Skin of body (tissue), 2 donors: ENCODE data around the gene PRMT9. TPM values are rescaled to one million over a fixed set of nuclear protein-coding genes. Genes with fewer than 3 reads are reported as not detected.
A peak's percentile ranks its signal among the peaks of the same experiment; 100 is the strongest.

Experiments
- DNase-seq: peaks from one replicate; lab custom pipeline; 2025; lab: John Stamatoyannopoulos, UW
- total RNA-seq: library from RNA; depleted of rRNA; stranded (reverse); fragments of >200 nt; gene quantifications from one replicate; pipeline ENCODE4 v1.2.3, GENCODE V29; 2014

The PRMT9 gene
- 14.2 TPM for total RNA-seq

DNA sequence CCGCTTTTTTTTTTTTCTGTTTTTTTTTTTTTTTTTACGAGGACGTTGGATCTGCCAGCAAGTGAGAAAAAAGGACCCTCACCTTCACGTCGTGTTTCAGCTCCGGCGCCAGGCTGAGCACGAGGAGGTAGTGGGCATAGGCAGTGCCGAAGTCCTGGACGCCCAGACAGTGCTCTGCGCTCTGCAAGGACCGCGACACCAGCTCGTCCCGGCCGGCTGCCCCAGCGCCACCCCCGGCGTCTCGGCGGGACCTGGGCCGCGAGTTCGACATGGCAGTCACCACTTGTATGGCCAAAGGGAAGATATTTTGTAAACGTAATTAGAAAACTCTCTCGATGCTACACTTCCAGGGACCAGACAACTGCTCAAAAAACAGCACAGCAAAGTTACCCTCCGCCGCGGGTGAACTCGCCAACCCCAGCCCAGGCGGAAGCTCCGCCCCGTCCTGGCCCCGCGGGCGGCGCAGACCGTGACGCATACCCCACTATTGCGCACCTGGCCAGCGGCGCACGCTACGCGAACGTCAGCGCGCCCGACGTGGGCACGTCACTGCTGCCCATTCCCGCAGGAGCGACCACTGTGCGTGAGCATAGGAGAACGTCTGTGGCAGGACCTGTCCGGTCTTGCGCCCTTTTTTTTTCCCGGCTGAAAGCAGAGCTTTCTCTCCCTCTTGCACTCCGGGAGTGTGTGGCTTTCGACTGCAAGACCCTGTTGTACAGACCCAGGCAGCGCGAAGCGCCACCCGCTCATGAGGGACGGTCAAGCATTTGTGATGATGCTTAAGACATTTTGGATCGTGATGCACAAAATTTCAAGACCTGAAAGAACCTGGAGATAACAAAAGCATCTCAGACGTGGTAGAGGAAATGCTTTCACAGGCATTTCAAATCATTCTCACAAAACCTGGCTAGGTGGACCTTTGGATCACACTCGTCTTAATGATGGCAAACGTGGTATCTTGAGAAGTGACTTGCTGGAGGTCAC lies at the start of gene PRMT9:
TSS of gene PRMT9 (minus strand) at position 447 of the 984 bp plus-strand sequence. CDS start at position 271, 176 bp downstream.
- peak; percentile 82 for DNase-seq

DNA sequence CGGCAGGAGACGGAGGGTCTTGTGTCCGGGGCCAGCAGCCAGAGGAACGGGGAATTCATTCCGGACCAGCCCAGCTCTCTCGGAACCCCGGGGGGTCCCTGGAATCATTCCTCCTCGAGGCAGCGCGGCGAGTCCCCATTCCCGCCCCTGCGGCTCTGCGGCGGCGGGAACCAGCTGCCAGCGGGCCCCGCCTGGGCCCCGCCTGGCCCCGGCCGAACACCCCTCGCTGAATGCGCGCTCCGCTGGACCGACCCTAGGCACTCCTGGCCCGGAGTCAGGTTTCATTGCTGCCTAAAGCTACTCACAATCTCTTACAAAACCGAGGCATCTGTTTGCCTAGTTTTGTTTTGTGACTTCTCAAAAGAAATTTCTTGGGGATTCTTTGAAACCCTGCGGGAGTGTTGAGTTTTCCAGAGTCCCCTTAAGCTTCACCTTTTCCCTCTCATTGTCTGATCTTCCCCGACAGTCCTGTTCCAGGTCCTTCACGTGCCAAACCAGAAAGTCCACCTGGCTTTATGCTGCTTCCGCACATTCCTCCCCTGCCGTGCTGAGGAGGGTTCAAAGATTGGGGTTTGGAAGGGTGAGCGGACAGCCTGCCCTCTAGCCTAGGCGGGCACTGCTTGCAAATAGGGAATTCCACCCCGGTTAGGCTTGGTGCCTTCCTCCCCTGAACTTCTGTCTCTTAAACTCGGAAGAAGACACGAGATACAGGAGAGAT lies 48.7 kb upstream of the PRMT9 start:
- no peak for DNase-seq

DNA sequence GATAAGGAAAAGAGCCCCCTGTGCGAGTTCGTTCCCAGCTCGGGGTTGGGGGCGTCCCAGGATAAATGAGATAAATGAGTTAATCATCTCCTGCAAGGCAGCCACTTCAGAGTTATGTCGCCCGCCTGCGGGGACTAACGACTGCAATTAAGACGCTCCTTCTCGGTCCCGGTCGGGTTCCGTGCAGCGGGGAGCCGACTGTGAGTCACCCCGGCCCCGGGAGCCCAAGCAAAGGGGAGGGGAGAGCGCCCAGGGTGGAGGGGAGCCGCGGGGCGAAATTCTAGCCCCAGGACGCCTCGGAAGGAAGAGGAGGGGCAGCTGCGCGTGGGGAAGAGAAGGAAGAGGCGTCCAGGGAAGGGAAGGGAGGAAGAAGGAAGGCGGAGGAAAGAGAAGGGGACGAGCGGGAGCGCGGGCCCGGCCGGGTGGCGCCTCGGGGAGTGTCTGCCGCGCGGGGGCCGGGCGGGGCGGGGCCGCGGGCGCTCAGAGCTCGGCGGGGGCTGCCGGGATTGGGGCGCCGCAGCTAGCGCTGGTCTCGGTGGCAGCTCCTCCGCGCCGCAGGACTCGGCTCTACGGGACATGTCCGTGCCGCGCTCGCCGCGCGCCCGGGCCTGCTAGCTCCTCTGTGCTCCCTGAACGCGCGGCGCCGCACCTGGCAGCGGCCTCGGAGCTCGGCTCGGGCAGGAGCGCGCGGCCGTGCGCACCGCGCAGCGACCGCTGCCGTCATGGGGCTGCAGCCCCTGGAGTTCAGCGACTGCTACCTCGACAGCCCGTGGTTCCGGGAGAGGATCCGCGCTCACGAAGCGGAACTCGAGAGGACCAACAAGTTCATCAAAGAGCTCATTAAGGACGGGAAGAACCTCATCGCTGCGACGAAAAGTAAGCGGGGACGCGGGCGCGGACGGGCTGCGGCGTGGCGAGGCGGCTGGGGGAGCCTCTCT lies 47.9 kb upstream of the PRMT9 start, which contains the start of gene ARHGAP10:
TSS of gene ARHGAP10 (plus strand) at position 509 of the 938 bp plus-strand sequence. CDS start at position 723, 214 bp downstream.
- peak; percentile 67 for DNase-seq

DNA sequence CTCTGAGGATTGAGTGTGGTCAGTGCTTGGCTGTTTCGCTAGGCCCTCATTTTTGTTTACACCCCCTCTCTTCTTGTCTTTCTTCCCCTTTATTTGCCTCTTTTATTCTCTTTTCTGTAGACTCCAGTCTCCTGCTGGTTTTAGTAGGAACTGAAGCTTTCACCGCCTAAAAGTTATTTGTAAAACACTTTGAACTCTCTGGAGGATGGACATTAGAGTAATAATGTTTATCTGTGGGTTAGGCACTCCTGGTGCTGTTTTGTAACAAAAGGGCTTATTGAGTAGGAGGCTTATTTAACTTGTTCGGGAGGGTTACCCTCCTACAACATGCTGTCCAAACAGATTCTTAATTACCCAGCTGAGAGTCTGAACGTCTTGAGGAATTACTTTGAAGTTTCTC lies 46.4 kb upstream of the PRMT9 start:
- no peak for DNase-seq

DNA sequence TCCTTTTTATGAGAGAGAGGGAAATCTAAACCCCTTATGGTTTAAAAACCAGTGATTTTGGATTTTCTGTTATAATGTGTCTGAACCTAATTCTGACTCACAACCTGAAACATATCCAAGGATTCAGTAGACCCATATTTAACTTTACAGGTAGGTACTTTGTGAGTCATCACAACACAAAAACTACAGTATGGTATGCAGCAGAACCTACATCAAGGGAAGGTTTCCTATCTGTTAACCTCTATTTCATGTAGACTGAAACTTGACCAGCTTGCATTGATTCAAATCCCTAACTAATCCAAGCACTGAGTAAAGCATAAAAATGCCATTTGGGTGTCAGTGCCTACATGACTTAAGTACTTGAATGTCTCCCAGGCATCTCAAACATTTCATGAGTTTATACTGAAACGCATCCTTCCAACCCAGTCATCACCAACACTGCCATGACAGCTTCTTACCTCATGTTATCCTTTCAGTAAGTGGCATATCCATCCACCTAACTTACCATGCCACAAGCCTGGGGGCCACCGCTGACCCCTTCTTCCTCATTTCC lies 43.6 kb upstream of the PRMT9 start:
- DNase-seq: no peak

DNA sequence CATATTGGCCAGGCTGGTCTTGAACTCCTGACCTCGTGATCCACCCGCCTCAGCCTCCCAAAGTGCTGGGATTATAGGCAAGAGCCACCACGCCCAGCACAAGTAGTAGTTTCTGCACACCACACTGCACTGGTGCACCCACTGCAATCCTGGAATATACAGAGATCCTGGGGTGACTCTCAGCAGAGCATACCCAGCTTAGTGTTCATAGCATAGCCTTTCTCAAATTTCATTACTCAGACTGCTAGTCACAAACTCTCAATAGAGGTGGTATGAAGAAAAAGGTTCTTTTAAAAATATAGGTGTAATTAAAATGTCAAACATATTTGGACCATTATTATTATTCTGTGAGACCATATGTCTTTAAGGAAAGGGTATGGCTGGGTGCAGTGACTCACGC lies 41.7 kb upstream of the PRMT9 start:
- no peak for DNase-seq

DNA sequence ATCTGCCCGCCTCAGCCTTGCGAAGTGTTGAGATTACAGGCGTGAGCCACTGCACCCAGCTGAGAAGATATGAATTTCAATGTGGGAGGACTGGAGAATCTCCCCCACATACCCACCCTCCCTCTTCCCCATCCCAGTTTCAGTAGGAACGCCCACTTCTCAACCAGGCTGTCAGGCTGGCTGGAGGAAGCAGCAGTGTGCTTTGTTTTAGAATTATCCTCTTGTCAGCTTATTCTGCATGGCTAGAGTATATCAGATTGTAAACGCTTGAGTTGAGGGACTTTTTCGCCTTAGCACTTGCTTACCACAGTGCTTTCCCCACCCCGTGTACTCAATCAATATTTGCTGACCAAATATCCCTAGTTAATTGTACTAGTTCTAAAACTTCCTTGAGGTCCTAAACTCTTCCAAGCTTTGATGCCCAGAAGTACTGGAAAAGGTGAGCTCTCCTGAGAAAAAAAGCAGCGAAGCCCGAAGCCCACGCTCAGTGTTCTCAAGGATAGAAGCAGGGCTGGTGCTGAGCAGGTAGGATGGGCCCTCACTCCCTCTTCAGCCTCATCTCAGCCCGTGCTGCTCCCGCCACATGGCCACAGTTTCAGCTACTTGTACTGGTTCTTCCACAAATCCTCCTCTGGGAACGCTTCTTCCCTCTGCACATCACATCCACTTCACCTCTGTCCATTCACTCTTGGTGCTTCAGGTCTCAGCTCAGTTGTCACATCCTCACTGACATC lies 40.7 kb upstream of the PRMT9 start:
- DNase-seq: no peak

DNA sequence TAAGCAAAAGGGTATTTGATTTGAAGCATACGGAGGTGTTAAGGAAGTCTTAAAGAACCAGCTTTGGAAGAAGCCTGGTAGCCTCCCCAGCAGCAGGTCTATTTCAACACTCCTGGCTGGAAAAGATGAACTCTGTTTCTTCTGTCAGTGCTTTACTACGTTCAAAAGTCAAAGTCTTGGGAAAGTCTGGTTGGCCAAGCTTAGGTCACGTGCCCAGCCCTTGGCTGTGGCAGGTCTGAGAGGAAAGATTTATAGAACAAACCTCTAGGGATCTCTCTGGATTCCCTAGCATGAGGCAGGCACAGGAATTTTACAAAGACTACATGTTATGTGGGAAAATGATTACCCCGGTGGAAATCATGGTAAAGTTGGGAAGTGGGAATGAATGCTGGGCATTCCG lies 39.4 kb upstream of the PRMT9 start:
- no peak for DNase-seq

DNA sequence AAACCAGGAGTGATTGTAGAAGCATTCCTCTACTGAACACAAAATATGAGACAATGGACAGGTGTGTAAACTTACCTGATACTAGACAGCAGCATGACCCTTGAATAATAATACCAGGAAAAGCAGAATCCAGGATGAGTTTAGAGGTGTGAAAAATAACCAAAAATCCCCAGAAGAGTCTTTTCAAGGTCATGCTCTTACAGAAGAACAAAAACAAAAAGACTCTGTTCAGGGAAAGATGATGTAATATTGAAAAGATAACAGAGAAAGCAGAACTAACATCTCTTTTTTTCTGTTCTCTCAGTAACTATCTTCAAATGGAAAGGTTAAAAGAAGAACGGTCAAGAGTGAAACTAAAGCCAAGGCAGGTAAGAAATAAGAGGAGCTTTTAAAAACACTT lies 33.9 kb upstream of the PRMT9 start:
- no peak for DNase-seq

DNA sequence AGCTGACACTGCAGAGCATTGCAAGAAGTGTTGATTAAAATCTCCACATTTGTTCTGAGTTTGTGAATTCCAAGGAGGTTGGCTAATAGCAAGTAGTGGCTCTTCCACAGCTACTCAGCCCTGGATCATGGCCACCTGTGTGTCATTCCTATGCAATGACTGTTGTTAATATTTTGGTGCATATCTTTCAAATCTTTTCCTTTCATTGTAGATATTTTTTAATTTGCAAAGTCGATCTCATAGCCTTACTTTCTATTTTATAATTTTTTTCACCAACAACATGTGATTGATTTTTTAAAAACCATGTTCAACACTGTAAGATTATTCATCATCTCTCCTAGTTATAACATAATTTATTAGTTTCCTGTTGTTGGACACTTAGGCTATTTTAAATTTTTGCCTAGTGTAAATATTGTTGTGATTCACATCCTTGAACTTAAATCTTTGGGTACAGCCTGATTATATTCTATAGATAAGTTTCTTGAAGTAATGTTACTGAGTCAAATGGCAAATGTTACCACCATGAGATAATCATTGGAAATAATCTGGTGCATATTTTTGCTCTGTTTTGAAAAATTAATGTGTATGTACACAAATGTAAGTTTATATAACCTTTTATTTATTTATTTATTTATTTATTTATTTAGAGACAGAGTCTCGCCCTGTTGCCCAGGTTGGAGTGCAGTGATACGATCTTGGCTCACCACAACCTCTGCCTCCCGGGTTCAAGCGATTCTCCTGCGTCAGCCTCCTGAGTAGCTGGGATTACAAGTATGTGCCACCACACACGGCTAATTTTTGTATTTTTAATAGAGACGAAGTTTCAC lies 30.8 kb upstream of the PRMT9 start:
- peak; percentile 80 for DNase-seq

DNA sequence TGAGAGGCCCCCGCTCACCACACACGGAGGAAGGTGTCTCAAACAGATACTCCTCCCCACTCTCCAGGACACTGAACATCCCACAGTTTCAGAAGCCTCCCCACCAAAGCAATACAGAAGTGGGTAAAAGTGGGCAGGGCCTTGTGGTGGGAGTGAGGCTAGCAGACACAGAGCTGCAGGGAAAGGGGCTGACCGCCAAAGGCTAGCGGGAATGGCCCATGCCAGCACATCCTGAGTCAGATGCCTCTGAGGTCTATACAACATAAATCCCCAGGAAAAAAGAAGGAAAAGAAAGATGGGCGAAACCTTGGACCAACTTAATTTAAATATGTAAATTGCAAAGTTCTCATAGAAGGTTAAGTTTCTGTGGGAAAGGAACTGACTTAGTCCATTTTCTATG lies 26.0 kb upstream of the PRMT9 start:
- no peak for DNase-seq

DNA sequence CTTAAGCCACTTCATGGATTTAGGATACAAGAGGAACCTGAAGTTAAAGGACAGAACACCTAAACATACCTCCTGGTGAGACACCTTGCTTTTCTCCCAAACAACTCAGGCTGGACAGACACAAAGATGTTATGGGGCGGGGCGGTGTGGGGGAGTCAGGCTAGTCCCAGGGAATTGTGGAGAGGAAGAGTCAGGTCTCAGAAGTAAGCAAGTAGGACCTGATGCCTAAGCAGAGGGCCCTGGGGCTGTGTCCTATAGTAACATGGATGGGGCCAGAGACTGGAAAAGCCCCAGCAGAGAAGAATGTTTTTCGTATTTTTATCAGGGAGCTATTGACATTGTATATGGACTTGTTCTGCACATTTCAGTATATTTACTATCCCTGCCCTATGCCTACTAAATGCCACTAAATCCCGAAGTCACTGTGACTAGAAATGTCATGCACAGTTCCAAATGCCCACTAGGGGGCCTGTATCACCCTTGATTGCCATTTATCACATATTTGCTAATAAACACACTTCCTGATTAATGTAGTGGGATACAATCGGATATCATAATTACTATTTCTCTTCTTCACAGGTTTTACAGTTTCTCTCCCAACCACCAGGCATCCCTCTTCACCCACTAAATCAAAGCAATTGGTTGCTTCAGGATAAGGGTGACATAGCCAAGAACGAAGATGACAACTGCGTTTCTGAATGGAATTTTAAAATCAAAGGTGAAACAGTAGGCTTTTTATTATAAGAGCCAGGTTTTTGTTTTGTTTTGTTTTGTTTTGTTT lies 24.1 kb upstream of the PRMT9 start:
- DNase-seq: peak; percentile 56

DNA sequence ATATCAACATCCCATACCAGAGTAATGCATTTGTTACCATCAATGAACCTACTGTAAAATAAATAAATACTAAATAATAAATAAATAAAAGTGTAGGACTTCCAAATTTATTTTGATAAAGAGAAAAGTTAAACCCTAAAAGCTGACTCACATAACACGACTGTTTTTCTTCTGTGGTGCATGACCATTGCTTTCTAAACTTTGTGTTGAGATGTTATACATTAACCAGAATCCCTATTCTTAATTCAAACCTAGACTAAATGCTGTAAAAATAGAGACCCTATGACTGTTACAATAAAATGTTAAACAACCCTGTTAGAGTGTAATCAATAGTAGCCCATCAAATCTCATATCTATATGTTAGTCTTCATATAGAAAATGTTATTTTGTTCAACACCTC lies 20.9 kb upstream of the PRMT9 start:
- no peak for DNase-seq

DNA sequence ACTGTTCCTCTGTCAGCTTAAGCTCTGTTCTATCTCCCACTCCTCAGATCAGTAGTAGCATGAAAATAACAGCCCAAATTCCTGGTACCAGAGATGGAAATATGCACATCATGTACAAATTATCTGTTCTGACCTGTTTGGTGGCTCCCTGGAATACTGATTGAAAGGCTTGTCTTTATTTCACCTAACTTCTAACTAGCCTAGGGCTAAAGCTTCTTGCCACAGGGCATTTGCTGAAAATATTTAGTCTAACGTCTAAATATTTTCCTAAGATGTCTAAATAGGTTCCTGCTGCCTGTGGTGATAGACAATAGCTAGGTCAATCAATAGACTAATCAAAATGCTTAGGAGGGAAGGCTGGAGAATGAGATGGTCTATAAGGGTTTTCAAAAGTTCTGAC lies 12.9 kb upstream of the PRMT9 start:
- no peak for DNase-seq

DNA sequence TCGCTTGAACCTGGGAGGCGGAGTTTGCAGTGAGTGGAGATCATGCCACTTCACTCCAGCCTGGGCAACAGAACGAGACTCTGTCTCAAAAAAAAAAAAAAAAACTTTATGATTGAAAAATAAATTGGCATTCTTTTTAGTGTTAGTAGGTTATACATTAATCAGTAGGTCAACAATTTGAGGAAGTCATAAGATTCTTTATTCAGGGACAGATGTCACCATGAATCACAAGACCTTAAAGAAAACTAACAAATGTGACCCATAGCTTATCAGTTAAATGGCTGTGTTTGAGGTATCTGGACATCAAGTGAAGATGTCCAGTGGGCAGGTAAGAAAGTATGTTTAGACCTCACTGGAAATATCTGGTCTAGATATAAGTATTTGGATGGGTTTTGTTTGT lies 9.3 kb upstream of the PRMT9 start:
- no peak for DNase-seq

DNA sequence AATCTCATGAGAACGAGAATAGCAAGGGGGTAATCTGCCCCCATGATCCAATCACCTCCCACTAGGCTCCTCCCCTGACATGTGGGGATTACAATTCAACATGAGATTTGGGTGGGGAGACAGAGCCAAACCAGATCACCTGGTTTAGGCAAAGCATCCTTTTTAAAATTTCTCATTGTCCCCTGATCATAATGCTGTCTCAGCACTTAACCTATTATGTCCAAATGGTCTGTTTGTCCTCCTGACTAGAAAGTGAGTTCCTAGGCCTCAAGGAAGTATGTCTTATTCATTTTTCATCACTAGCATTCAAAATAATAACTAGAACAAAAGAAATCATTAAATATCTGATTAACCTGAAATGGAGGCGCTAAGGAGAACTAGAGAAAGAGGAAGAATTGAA lies 7.9 kb upstream of the PRMT9 start:
- no peak for DNase-seq

DNA sequence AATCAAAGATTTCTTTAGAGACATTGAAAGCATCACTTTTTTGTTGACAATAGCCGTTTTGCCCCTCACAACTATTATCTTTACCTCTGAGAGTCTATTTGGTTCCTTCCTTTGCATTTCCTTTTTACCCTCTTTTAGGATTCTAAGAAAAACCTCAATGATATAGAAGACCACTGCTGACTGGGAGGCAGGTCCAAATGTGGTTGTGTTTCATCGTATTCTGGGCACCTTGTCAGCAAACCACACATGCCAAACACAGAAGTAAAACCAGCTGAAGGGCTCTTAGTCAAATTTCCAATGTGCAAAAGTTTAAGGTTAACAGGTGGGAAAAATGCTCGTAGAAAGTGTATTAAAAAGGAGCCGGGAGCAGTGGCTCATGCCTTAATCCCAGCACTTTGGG lies 5.1 kb upstream of the PRMT9 start:
- no peak for DNase-seq

DNA sequence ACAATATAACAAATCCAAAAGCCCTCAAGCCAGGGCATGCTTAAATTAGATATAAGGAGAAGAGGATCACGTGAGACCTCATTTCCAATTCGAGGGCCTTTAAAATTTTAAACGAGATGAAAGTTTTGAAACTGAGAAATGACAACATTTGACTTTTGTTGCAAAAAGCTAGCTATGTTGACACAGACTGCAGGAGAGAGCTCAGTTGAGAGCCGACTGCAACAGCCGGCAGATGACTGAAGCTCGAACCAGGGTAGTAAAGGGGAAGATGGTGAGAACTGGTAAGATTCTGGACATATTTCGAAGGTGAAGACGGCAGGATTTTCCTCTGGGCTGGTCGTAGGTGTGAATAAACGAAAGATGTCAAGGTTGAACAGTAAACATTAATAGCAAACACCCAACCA lies 773 bp downstream of the PRMT9 start:
- DNase-seq: peak; percentile 29

DNA sequence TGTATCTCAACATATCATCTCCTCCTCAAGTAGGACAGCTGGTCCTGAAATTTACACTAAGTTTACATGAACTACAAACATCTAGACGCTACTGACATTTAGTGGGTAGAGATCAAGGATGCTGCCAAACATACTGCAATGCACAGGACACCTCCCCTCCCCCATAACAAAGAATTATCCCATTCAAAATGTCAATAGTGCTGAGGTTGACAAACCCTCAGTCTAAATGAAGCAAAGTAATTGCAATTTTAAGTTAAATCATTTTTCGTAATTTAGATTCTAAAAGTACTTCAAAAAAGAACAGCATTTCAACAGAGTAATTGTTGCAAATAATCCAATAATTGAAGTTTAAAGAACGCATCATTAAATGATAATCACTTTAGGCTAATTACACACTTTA lies 1.2 kb downstream of the PRMT9 start:
- DNase-seq: no peak
